Astrocyte (in vitro differentiated cells and primary cell): Measurements from ENCODE around the gene CCDC197. TPM values are rescaled to one million over a fixed set of nuclear protein-coding genes. Genes with fewer than 3 reads are reported as not detected.

Source experiments
- DNase-seq: peaks from one replicate; pipeline ENCODE4 v3.0.0-alpha.2; 2010; ENCODE audit warnings: low read depth
- FAIRE-seq: peaks from 2 replicates; lab custom pipeline; 2011; peaks lifted over from hg19 to GRCh38; lab: Jason Lieb, UNC
- H2AFZ ChIP-seq: 2 replicates; pipeline ENCODE4 v1.6.0; 2012; ENCODE audit warnings: low read depth, low read length, inconsistent platforms
- H3K27ac ChIP-seq: 2 replicates; pipeline ENCODE4 v1.5.1; 2011; ENCODE audit warnings: low read depth, low read length, inconsistent platforms
- H3K27me3 ChIP-seq: 2 replicates; pipeline ENCODE4 v1.6.0; 2011; ENCODE audit warnings: low read length, inconsistent platforms; ENCODE audit not compliant: insufficient read depth
- H3K36me3 ChIP-seq: 2 replicates; pipeline ENCODE4 v1.5.1; 2011; ENCODE audit warnings: low read length, inconsistent platforms; ENCODE audit not compliant: insufficient read depth
- H3K4me1 ChIP-seq: 2 replicates; pipeline ENCODE4 v1.5.1; 2011; ENCODE audit warnings: low read length, inconsistent platforms; ENCODE audit not compliant: insufficient read depth
- H3K4me2 ChIP-seq: 2 replicates; pipeline ENCODE4 v1.6.0; 2012; ENCODE audit warnings: low read length, inconsistent platforms
- H3K4me3 ChIP-seq: 2 replicates; pipeline ENCODE4 v1.5.1; 2011; ENCODE audit warnings: low read depth, mild to moderate bottlenecking, low read length, inconsistent platforms; ENCODE audit not compliant: insufficient read depth
- H3K79me2 ChIP-seq: 2 replicates; pipeline ENCODE4 v1.6.0; 2012; ENCODE audit warnings: mild to moderate bottlenecking, low read length, inconsistent platforms; ENCODE audit not compliant: insufficient read depth
- H3K9ac ChIP-seq: 2 replicates; pipeline ENCODE4 v1.6.0; 2012; ENCODE audit warnings: mild to moderate bottlenecking, low read length, inconsistent platforms
- H3K9me3 ChIP-seq: 2 replicates; pipeline ENCODE4 v1.5.1; 2012; ENCODE audit warnings: low read depth, mild to moderate bottlenecking, low read length, inconsistent platforms; ENCODE audit not compliant: insufficient read depth
- H4K20me1 ChIP-seq: 2 replicates; pipeline ENCODE4 v1.6.0; 2012; ENCODE audit warnings: low read length, inconsistent platforms; ENCODE audit not compliant: insufficient read depth
- H3K27ac Mint-ChIP-seq: one replicate; pipeline ENCODE4 v1.8.0; 2021; ENCODE audit warnings: mild to moderate bottlenecking, mixed read lengths; ENCODE audit not compliant: unreplicated experiment
- H3K27me3 Mint-ChIP-seq: one replicate; pipeline ENCODE4 v1.8.0; 2021; ENCODE audit warnings: low read depth, mixed read lengths; ENCODE audit not compliant: unreplicated experiment
- H3K36me3 Mint-ChIP-seq: one replicate; pipeline ENCODE4 v1.8.0; 2021; ENCODE audit warnings: low read depth, mixed read lengths; ENCODE audit not compliant: unreplicated experiment
- H3K4me1 Mint-ChIP-seq: one replicate; pipeline ENCODE4 v1.8.0; 2021; ENCODE audit warnings: low read depth, mixed read lengths; ENCODE audit not compliant: unreplicated experiment
- H3K4me3 Mint-ChIP-seq: one replicate; pipeline ENCODE4 v1.8.0; 2021; ENCODE audit warnings: mild to moderate bottlenecking, moderate library complexity, mixed read lengths; ENCODE audit not compliant: unreplicated experiment
- H3K9me3 Mint-ChIP-seq: one replicate; pipeline ENCODE4 v1.8.0; 2021; ENCODE audit warnings: mild to moderate bottlenecking, mixed read lengths; ENCODE audit not compliant: unreplicated experiment
- EZH2 ChIP-seq: IDR thresholded peaks from 2 replicates; pipeline ENCODE4 v1.6.1; 2012; ENCODE audit warnings: mild to moderate bottlenecking, low read length, inconsistent platforms; ENCODE audit not compliant: insufficient read depth
- total RNA-seq: library from RNA; stranded (reverse); gene quantifications from 2 replicates; pipeline ENCODE4 v1.2.1, GENCODE V29; 2021
- TF ChIP-seq, protein P1 (sequence below): IDR thresholded peaks from 2 replicates; pipeline ENCODE4 v1.5.1; 2011; ENCODE audit warnings: low read depth, mild to moderate bottlenecking, inconsistent platforms, low read length, moderate library complexity; ENCODE audit not compliant: insufficient read depth

The CCDC197 gene
- total RNA-seq, 1 donor from 2014 or later = not detected

- no peak overlapping the region for H3K27ac ChIP-seq
- Mint-ChIP-seq H3K4me3 (no peak overlapping the region), H3K27me3 (peaks cover 27% of the 10 kb centered on the region), H3K4me1 (peaks cover 47% of the 10 kb centered on the region), H3K9me3 (peaks cover 4% of the 10 kb centered on the region), H3K36me3 (peaks cover 2% of the 10 kb centered on the region), H3K27ac (no peak overlapping the region)
- no peak overlapping the region for H2AFZ ChIP-seq
- no peak overlapping the region for H3K9ac ChIP-seq
- DNase-seq = no peak
- FAIRE-seq = no peak
- H4K20me1 ChIP-seq = peaks cover 4% of the 10 kb centered on the region
- peaks cover 7% of the 10 kb centered on the region for H3K9me3 ChIP-seq
- no peak for TF ChIP-seq EZH2
- TF ChIP-seq, protein P1, sequence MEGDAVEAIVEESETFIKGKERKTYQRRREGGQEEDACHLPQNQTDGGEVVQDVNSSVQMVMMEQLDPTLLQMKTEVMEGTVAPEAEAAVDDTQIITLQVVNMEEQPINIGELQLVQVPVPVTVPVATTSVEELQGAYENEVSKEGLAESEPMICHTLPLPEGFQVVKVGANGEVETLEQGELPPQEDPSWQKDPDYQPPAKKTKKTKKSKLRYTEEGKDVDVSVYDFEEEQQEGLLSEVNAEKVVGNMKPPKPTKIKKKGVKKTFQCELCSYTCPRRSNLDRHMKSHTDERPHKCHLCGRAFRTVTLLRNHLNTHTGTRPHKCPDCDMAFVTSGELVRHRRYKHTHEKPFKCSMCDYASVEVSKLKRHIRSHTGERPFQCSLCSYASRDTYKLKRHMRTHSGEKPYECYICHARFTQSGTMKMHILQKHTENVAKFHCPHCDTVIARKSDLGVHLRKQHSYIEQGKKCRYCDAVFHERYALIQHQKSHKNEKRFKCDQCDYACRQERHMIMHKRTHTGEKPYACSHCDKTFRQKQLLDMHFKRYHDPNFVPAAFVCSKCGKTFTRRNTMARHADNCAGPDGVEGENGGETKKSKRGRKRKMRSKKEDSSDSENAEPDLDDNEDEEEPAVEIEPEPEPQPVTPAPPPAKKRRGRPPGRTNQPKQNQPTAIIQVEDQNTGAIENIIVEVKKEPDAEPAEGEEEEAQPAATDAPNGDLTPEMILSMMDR = no peak
- no peaks in the 10 kb centered on the region for H3K27me3 ChIP-seq
- H3K79me2 ChIP-seq = no peaks in the 10 kb centered on the region
- no peaks in the 10 kb centered on the region for H3K36me3 ChIP-seq
- no peak overlapping the region for H3K4me2 ChIP-seq
- H3K4me3 ChIP-seq = no peak overlapping the region
- peaks cover 39% of the 10 kb centered on the region for H3K4me1 ChIP-seq
Measured at GRCh38 chr14:93960774-93961438, 36.2 kb upstream of the CCDC197 start.

GRCh38 chr14:93961620-93962019, 35.5 kb upstream of the CCDC197 start:
- H3K4me3 ChIP-seq = no peak overlapping the region
- H2AFZ ChIP-seq = no peak overlapping the region
- no peak for FAIRE-seq
- Mint-ChIP-seq H3K36me3 (peaks cover 2% of the 10 kb centered on the region), H3K27me3 (peaks cover 27% of the 10 kb centered on the region), H3K4me3 (no peak overlapping the region), H3K9me3 (peaks cover 4% of the 10 kb centered on the region), H3K4me1 (peaks cover 52% of the 10 kb centered on the region), H3K27ac (no peak overlapping the region)
- H3K4me1 ChIP-seq = peaks cover 41% of the 10 kb centered on the region
- H3K27me3 ChIP-seq = no peaks in the 10 kb centered on the region
- no peak overlapping the region for H3K4me2 ChIP-seq
- H4K20me1 ChIP-seq = peaks cover 4% of the 10 kb centered on the region
- H3K79me2 ChIP-seq = no peaks in the 10 kb centered on the region
- no peaks in the 10 kb centered on the region for H3K36me3 ChIP-seq
- H3K9me3 ChIP-seq = peaks cover 7% of the 10 kb centered on the region
- no peak for TF ChIP-seq EZH2
- TF ChIP-seq, protein P1 = no peak
- no peak overlapping the region for H3K9ac ChIP-seq
- H3K27ac ChIP-seq = no peak overlapping the region
- no peak for DNase-seq
